IMR-90 (cell line): ENCODE data around the gene PRPF8. TPM values are rescaled to one million over a fixed set of nuclear protein-coding genes. Genes with fewer than 3 reads are reported as not detected.
A peak's percentile ranks its signal among the peaks of the same experiment; 100 is the strongest.
"Not testable (repeated sequence)": the region's sequence is repeated elsewhere in the genome, so short reads cannot be mapped to it uniquely, and the experiment has no call there.

Experiments used
- ATAC-seq: fragments of 200-7000 bp; cut with Tn5 transposase; 2 replicates; pipeline ENCODE4 v1.9.1; 2020; ENCODE audit warnings: low read depth, mild to moderate bottlenecking, moderate library complexity
- BruUV-seq: library from RNA; stranded (reverse); fragments of 400-500 nt; replicated peaks from 2 replicates; lab custom pipeline; 2021; lab: Mats Ljungman, UMichigan
- CTCF ChIA-PET: fragments of 300-600 bp; formaldehyde crosslinking; extraction: SDS; loops from one replicate; lab custom pipeline; 2021; ENCODE audit warnings: antibody characterized with exemption; lab: Yijun Ruan, JAX
- POLR2A ChIA-PET: fragments of 300-600 bp; sonication (Branson Sonifier 250); formaldehyde crosslinking; loops from one replicate; lab custom pipeline; 2022; ENCODE audit warnings: antibody characterized with exemption; ENCODE audit not compliant: unreplicated experiment; lab: Charles Lee
- DNase-seq: peaks from one replicate; pipeline ENCODE4 v3.0.0; 2013
- H2AFZ ChIP-seq: replicated peaks from 2 replicates; pipeline ENCODE3; 2013; ENCODE audit warnings: low read length, mild to moderate bottlenecking; ENCODE audit not compliant: poor library complexity
- H2AK5ac ChIP-seq: 2 replicates; pipeline ENCODE4 v1.6.1; 2013; ENCODE audit warnings: low read depth, low read length, inconsistent platforms
- H2AK9ac ChIP-seq: replicated peaks from 2 replicates; pipeline ENCODE3; 2013; ENCODE audit warnings: mild to moderate bottlenecking, low read depth, low read length, moderate library complexity; ENCODE audit not compliant: poor library complexity
- H2BK120ac ChIP-seq: 2 replicates; pipeline ENCODE4 v1.6.1; 2013; ENCODE audit warnings: low read depth, low read length, inconsistent platforms
- H2BK15ac ChIP-seq: 3 replicates; pipeline ENCODE4 v1.6.1; 2013; ENCODE audit warnings: low read depth, low read length, inconsistent platforms
- H2BK20ac ChIP-seq: 2 replicates; pipeline ENCODE4 v1.6.1; 2013; ENCODE audit warnings: low read depth, mild to moderate bottlenecking, inconsistent platforms, low read length, moderate library complexity
- H2BK5ac ChIP-seq: 2 replicates; pipeline ENCODE4 v1.6.1; 2013; ENCODE audit warnings: mild to moderate bottlenecking, low read depth, low read length, inconsistent platforms; ENCODE audit not compliant: poor library complexity, severe bottlenecking
- H3K14ac ChIP-seq: replicated peaks from 2 replicates; pipeline ENCODE4 v1.6.1; 2013; ENCODE audit warnings: low read depth, low read length, inconsistent platforms
- H3K18ac ChIP-seq: 2 replicates; pipeline ENCODE4 v1.6.1; 2013; ENCODE audit warnings: low read depth, low read length, control low read depth
- H3K23ac ChIP-seq: 2 replicates; pipeline ENCODE4 v1.6.1; 2013; ENCODE audit warnings: low read depth, low read length, inconsistent platforms
- H3K27ac ChIP-seq: 2 replicates; pipeline ENCODE4 v1.5.1; 2013; ENCODE audit warnings: mild to moderate bottlenecking, control low read depth, low read length; ENCODE audit not compliant: insufficient read depth
- H3K27me3 ChIP-seq: 2 replicates; pipeline ENCODE4 v1.6.1; 2013; ENCODE audit warnings: low read length; ENCODE audit not compliant: control insufficient read depth, insufficient read depth
- H3K36me3 ChIP-seq: 2 replicates; pipeline ENCODE4 v1.6.1; 2013; ENCODE audit warnings: low read length, mixed read lengths; ENCODE audit not compliant: control insufficient read depth, insufficient read depth
- H3K4ac ChIP-seq: 2 replicates; pipeline ENCODE4 v1.6.1; 2013; ENCODE audit warnings: low read depth, low read length, inconsistent platforms
- H3K4me1 ChIP-seq: 2 replicates; pipeline ENCODE4 v1.6.1; 2013; ENCODE audit warnings: low read length, mixed read lengths; ENCODE audit not compliant: control insufficient read depth, insufficient read depth
- H3K4me2 ChIP-seq: 2 replicates; pipeline ENCODE4 v1.6.1; 2013; ENCODE audit warnings: low read depth, mild to moderate bottlenecking, control low read depth, low read length, moderate library complexity
- H3K4me3 ChIP-seq: 2 replicates; pipeline ENCODE4 v1.5.1; 2013; ENCODE audit warnings: low read depth, mild to moderate bottlenecking, control low read depth, low read length, moderate library complexity; ENCODE audit not compliant: insufficient read depth
- H3K56ac ChIP-seq: 2 replicates; pipeline ENCODE4 v1.6.1; 2013; ENCODE audit warnings: low read length, inconsistent platforms; ENCODE audit not compliant: insufficient read depth; ENCODE audit errors: extremely low read depth
- H3K79me1 ChIP-seq, 2 experiments: 2 replicates each; pipeline ENCODE4 v1.6.1; 2013; ENCODE audit warnings: low read length in 2 of 2, inconsistent platforms in 1 of 2, low read depth in 1 of 2
- H3K9ac ChIP-seq: 2 replicates; pipeline ENCODE4 v1.6.1; 2013; ENCODE audit warnings: low read depth, low read length, control low read depth
- H3K9me1 ChIP-seq: 2 replicates; pipeline ENCODE4 v1.6.1; 2013; ENCODE audit warnings: low read length, inconsistent platforms; ENCODE audit not compliant: insufficient read depth
- H3K9me3 ChIP-seq: 2 replicates; pipeline ENCODE4 v1.6.1; 2013; ENCODE audit warnings: low read length; ENCODE audit not compliant: control insufficient read depth, insufficient read depth
- H4K20me1 ChIP-seq: 2 replicates; pipeline ENCODE4 v1.6.1; 2013; ENCODE audit warnings: low read length, inconsistent platforms; ENCODE audit not compliant: insufficient read depth
- H4K5ac ChIP-seq: 2 replicates; pipeline ENCODE4 v1.6.1; 2013; ENCODE audit warnings: mild to moderate bottlenecking, low read depth, low read length, control low read depth
- H4K8ac ChIP-seq, 2 experiments: 2 replicates each; pipeline ENCODE4 v1.6.1; 2013; ENCODE audit warnings: low read depth in 2 of 2, low read length in 2 of 2, control low read depth in 1 of 2, inconsistent platforms in 1 of 2
- H4K91ac ChIP-seq: 2 replicates; pipeline ENCODE4 v1.6.1; 2013; ENCODE audit warnings: low read depth, low read length, inconsistent platforms; ENCODE audit not compliant: insufficient read depth
- USF2 ChIP-seq: fragments of 150-350 bp; IDR thresholded peaks from 2 replicates; pipeline ENCODE4 v1.6.1; 2017; ENCODE audit warnings: mild to moderate bottlenecking, antibody characterized with exemption, low read length, low read depth
- WGBS, 2 experiments: methylation state at CpG; one replicate each; pipeline versions ENCODE4 v1.1.5 to v1.1.7; 2013; ENCODE audit warnings: missing lambda C conversion rate in 2 of 2; ENCODE audit not compliant: insufficient read length in 1 of 2; ENCODE audit errors: extremely low coverage in 2 of 2; 5-methylcytosine and 5-hydroxymethylcytosine counted together
- dilution Hi-C: fragments of 300-500 bp; cut with HindIII; formaldehyde crosslinking; loops from one replicate; pipeline ENCODE4 v1.14.3; 2018; ENCODE audit warnings: low sequenced_read_pairs; ENCODE audit not compliant: unreplicated experiment
- in situ Hi-C: fragments of 300-500 bp; cut with MboI; formaldehyde crosslinking; loops from 3 replicates; pipeline ENCODE4 v1.14.3; 2019; ENCODE audit warnings: low sequenced_read_pairs, inconsistent platforms, mixed read lengths
- intact Hi-C: fragments of 100-400 bp; cut with micrococcal nuclease; formaldehyde crosslinking; loops from 2 replicates; pipeline ENCODE4 v1.10.0; 2022
- polyA plus RNA-seq, 3 experiments: library from polyadenylated mRNA; depleted of rRNA; stranded (reverse); fragments of >200 nt; gene quantifications; 2 replicates each; pipeline ENCODE4 v1.2.3, GENCODE V29; 2012; ENCODE audit warnings: low replicate concordance in 1 of 3
- total RNA-seq: library from RNA; depleted of rRNA; stranded (reverse); fragments of >200 nt; gene quantifications from 2 replicates; pipeline ENCODE4 v1.2.3, GENCODE V29; 2012

The PRPF8 gene
- total and polyA plus RNA-seq, 2 of the 4 experiments (the other 2 are of a cell fraction), result 141 to 160 TPM

- ATAC-seq, H2BK15ac ChIP-seq, H2BK120ac ChIP-seq, H2BK5ac ChIP-seq, H4K5ac ChIP-seq, H3K56ac ChIP-seq, H3K4me3 ChIP-seq, H3K36me3 ChIP-seq, H3K9me3 ChIP-seq, BruUV-seq, H3K23ac ChIP-seq, H3K27ac ChIP-seq, H3K9ac ChIP-seq, H3K4me2 ChIP-seq, H2AK9ac ChIP-seq, H3K27me3 ChIP-seq, H2AK5ac ChIP-seq, H4K20me1 ChIP-seq, H4K91ac ChIP-seq, H3K18ac ChIP-seq, intact Hi-C loops, dilution Hi-C loops, H4K8ac ChIP-seq: not testable (repeated sequence)
- Histone ChIP-seq H3K79me1 (peaks cover 10 to 34% of the 10 kb centered on the region in 2 experiments), H3K4ac (peak overlapping the region; percentile 31; the same call in 1 of the 2 replicates), H3K4me1 (peaks cover 14% of the 10 kb centered on the region), H3K14ac (peak overlapping the region; percentile 55; the same call in 1 of the 2 replicates), H2BK20ac (peak overlapping the region; percentile 34; the same call in 1 of the 2 replicates), H3K9me1 (peaks cover 11% of the 10 kb centered on the region), H2AFZ (peak overlapping the region; percentile 2)
- peak; percentile 82 for TF ChIP-seq USF2
- WGBS, 2 experiments, result 96% methylated on average over 7 of the region's 8 CpGs; no CpG with 5 or more reads in 1 of the 2 experiments
- ChIA-PET POLR2A (interaction anchor here (0.6 kb wide), 1 partner anchor 73 kb away, joined by 3 read pairs; no protein-coding TSS in a partner anchor), CTCF (interaction anchor here (0.7 to 5.1 kb wide), 3 partner anchors 60 to 160 kb away, joined by 3 to 31 read pairs (median 3); no protein-coding TSS in a partner anchor)
- in situ Hi-C loops, result loop anchor here (5.0 to 25.0 kb wide), 2 partner anchors 65 to 315 kb away; partner anchors contain the start of genes DPH1, OVCA2 and RTN4RL1
- peak; percentile 83 for DNase-seq
These were observed 37.4 kb upstream of the PRPF8 start for GRCh38 chr17:1722022-1722421.
